DOHH2 (cell line): ENCODE results near the gene INTS14.

ENCODE experiments used
- CTCF ChIP-seq: fragments of 200-600 bp; sonication (generic); IDR thresholded peaks from one replicate; pipeline ENCODE4 v1.5.1; 2014; ENCODE audit warnings: antibody characterized with exemption, mild to moderate bottlenecking, low read depth, low read length; ENCODE audit not compliant: poor library complexity, severe bottlenecking
- EZH2phosphoT487 ChIP-seq: fragments of 200-600 bp; sonication (generic); IDR thresholded peaks from 2 replicates; pipeline ENCODE4 v1.6.1; 2017; ENCODE audit warnings: borderline replicate concordance, mild to moderate bottlenecking, antibody characterized with exemption, low read length, moderate library complexity, mixed read lengths

DNA sequence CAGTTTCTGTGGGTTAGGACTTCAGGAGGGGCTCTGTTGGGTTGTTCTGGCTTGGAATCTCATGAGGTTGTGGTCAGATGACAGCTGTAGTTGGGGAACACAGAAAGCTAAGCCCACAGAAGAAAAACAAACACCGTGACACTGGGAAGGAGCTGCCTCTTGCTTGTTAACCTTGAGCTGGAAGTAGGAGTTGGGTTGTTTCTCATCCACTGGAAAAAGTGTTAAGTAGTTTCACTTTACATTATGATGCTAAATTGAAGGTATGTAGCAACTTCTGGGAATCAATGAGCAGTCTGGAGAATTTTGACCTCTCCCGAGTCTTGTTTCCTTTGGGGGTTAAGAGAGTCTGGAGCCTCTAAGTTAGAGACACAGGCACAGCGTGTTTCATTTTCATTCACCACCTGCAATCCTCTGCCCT, 60.2 kb downstream of the INTS14 start:
- no peak for TF ChIP-seq CTCF
- no peak for TF ChIP-seq EZH2phosphoT487
